Measurements from ENCODE around the gene SORCS2. TPM values are rescaled to one million over a fixed set of nuclear protein-coding genes. Genes with fewer than 3 reads are reported as not detected.

The SORCS2 gene
- total RNA-seq, 2 experiments from 2014 or later = 0.03 TPM; not detected in 1

GRCh38 chr4:7180938-7181337, 11.4 kb upstream of the SORCS2 start:
- DNase-seq (ENCODE audit: low spot score) = no peak
- Histone ChIP-seq H3K36me3 (ENCODE audit: insufficient read depth, low read length) (no peaks in the 10 kb centered on the region), H4K20me1 (ENCODE audit: insufficient read depth, low read length) (no peaks in the 10 kb centered on the region), H3K9me2 (ENCODE audit: insufficient read depth, low read length) (0 out of 2 replicates have a peak, but pooled peaks cover 4% of the 10 kb centered on the region), H2AFZ (ENCODE audit: low read length) (no peak overlapping the region), H3K4me3 (ENCODE audit: low read depth, low read length, poor library complexity, severe bottlenecking) (no peak overlapping the region), H3K4me1 (ENCODE audit: insufficient read depth, low read length, poor library complexity, severe bottlenecking) (no peaks in the 10 kb centered on the region), H3K9me3 (ENCODE audit: low read length) (0 out of 2 replicates have a peak, but pooled peaks cover 8% of the 10 kb centered on the region), H3K4me2 (ENCODE audit: low read length) (no peak overlapping the region), H3K79me2 (ENCODE audit: insufficient read depth, low read depth, low read length) (no peaks in the 10 kb centered on the region), H3K27ac (ENCODE audit: low read depth, low read length, poor library complexity, severe bottlenecking) (no peak overlapping the region)
- ChIA-PET CTCF (ENCODE audit: unreplicated experiment) (no interaction called here), POLR2A (no interaction called here)
- no TSS peak for BruUV-seq (replicated peaks)
- TF ChIP-seq EZH2phosphoT487 (IDR thresholded peaks at IDR 0.05; ENCODE audit: borderline replicate concordance, low read depth, low read length) (no peak), CTCF (conservative IDR thresholded peaks at IDR 0.05; ENCODE audit: low read length) (no peak)
- intact Hi-C loops (cut with micrococcal nuclease; ENCODE audit: unreplicated experiment) = no loop called here

DNA sequence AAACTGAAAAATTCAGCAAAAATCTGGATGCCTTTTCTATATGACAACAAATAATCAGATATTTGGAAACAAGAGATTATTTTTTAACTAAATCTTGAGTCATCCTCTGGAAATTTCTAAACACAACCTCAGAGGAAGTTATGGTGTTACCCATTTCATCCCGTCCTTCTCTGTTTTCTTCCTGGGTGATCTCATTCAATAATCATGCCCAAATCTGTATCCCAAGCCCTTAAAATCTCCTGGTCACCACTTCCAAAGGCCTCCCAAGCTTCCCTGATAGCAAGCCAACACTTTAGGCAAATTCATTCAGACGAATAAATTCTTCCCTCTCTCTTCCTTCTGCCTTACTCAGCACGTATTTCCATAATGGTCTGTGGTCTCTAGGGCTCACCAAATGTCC, 9.7 kb upstream of the SORCS2 start:
- H2AFZ ChIP-seq (ENCODE audit: low read length) = no peak overlapping the region
- intact Hi-C loops (cut with micrococcal nuclease; ENCODE audit: unreplicated experiment) = no loop called here
- H3K9me2 ChIP-seq (ENCODE audit: insufficient read depth, low read length) = 0 out of 2 replicates have a peak, but pooled peaks cover 4% of the 10 kb centered on the region
- BruUV-seq (replicated peaks) = no TSS peak
- CTCF ChIA-PET (ENCODE audit: unreplicated experiment) = no interaction called here
- no peak for DNase-seq (ENCODE audit: low spot score)
- H3K79me2 ChIP-seq (ENCODE audit: insufficient read depth, low read depth, low read length) = no peaks in the 10 kb centered on the region
- H3K9me3 ChIP-seq (ENCODE audit: low read length) = 0 out of 2 replicates have a peak, but pooled peaks cover 8% of the 10 kb centered on the region
- no peak overlapping the region for H3K4me2 ChIP-seq (ENCODE audit: low read length)
- no peaks in the 10 kb centered on the region for H3K4me1 ChIP-seq (ENCODE audit: insufficient read depth, low read length, poor library complexity, severe bottlenecking)
- H4K20me1 ChIP-seq (ENCODE audit: insufficient read depth, low read length) = no peaks in the 10 kb centered on the region
- POLR2A ChIA-PET = no interaction called here
- TF ChIP-seq CTCF (conservative IDR thresholded peaks at IDR 0.05; ENCODE audit: low read length) = no peak
- no peak for TF ChIP-seq EZH2phosphoT487 (IDR thresholded peaks at IDR 0.05; ENCODE audit: borderline replicate concordance, low read depth, low read length)
- no peak overlapping the region for H3K4me3 ChIP-seq (ENCODE audit: low read depth, low read length, poor library complexity, severe bottlenecking)
- H3K27ac ChIP-seq (ENCODE audit: low read depth, low read length, poor library complexity, severe bottlenecking) = no peak overlapping the region
- no peaks in the 10 kb centered on the region for H3K36me3 ChIP-seq (ENCODE audit: insufficient read depth, low read length)

DNA sequence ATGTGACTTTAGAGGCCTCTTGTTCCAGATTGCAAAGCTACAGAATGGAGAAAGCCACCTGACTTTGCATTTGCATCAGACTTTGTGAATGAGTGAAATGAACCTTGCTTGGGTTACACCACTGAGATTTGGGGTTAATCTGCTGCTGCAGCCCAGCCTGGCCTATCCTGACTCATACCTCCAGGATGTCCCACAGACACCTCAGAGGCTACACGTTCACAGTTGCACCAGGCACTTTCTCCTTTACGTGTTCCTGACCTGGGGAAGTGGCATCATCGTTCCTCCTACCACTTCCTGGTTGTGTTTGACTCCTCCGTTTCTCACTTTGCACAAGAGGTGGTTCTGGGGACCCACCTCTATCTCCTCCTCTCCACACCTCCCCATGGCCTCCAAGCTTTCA, 9.2 kb upstream of the SORCS2 start:
- H3K4me3 ChIP-seq (ENCODE audit: low read depth, low read length, poor library complexity, severe bottlenecking) = no peak overlapping the region
- H3K36me3 ChIP-seq (ENCODE audit: insufficient read depth, low read length) = no peaks in the 10 kb centered on the region
- no peak overlapping the region for H3K4me2 ChIP-seq (ENCODE audit: low read length)
- H3K27ac ChIP-seq (ENCODE audit: low read depth, low read length, poor library complexity, severe bottlenecking) = no peak overlapping the region
- H3K9me3 ChIP-seq (ENCODE audit: low read length) = 0 out of 2 replicates have a peak, but pooled peaks cover 8% of the 10 kb centered on the region
- no peak for TF ChIP-seq CTCF (conservative IDR thresholded peaks at IDR 0.05; ENCODE audit: low read length)
- no peak for TF ChIP-seq EZH2phosphoT487 (IDR thresholded peaks at IDR 0.05; ENCODE audit: borderline replicate concordance, low read depth, low read length)
- H3K4me1 ChIP-seq (ENCODE audit: insufficient read depth, low read length, poor library complexity, severe bottlenecking) = no peaks in the 10 kb centered on the region
- no peaks in the 10 kb centered on the region for H3K79me2 ChIP-seq (ENCODE audit: insufficient read depth, low read depth, low read length)
- intact Hi-C loops (cut with micrococcal nuclease; ENCODE audit: unreplicated experiment) = no loop called here
- H4K20me1 ChIP-seq (ENCODE audit: insufficient read depth, low read length) = no peaks in the 10 kb centered on the region
- ChIA-PET POLR2A (interaction anchor here (0.7 kb wide), 1 partner anchor 136 kb away, joined by 3 read pairs; no protein-coding TSS in a partner anchor), CTCF (ENCODE audit: unreplicated experiment) (no interaction called here)
- BruUV-seq (replicated peaks) = no TSS peak
- H3K9me2 ChIP-seq (ENCODE audit: insufficient read depth, low read length) = 0 out of 2 replicates have a peak, but pooled peaks cover 4% of the 10 kb centered on the region
- no peak for DNase-seq (ENCODE audit: low spot score)
- H2AFZ ChIP-seq (ENCODE audit: low read length) = no peak overlapping the region

Data from OCI-LY7 (cell line).